ENCODE results near the gene OSBPL7.

Gene OSBPL7

GRCh38 chr17:47816111-47816735 is 5.4 kb downstream of the OSBPL7 start:
- TF ChIP-seq TEAD4 (IDR thresholded peaks at IDR 0.05) = no peak
- TF ChIP-seq RAD21 (IDR thresholded peaks at IDR 0.05; ENCODE audit: low read depth) = no peak
- no peak for TF ChIP-seq MAX (IDR thresholded peaks at IDR 0.05)
- TF ChIP-seq EGR1 (IDR thresholded peaks at IDR 0.05) = no peak
- TF ChIP-seq USF1 (IDR thresholded peaks at IDR 0.05) = no peak

GRCh38 chr17:47815106-47815918 is 6.3 kb downstream of the OSBPL7 start:
- no peak for TF ChIP-seq TEAD4 (IDR thresholded peaks at IDR 0.05)
- no peak for TF ChIP-seq REST (IDR thresholded peaks at IDR 0.05; ENCODE audit: low read depth)
- no peak for TF ChIP-seq CREB1 (IDR thresholded peaks at IDR 0.05; ENCODE audit: low read depth)
- TF ChIP-seq YY1 (IDR thresholded peaks at IDR 0.05; ENCODE audit: low read depth) = no peak
- no peak for TF ChIP-seq NFIC (IDR thresholded peaks at IDR 0.05)
- no peak for TF ChIP-seq FOXM1 (IDR thresholded peaks at IDR 0.05; ENCODE audit: borderline replicate concordance, low read depth)
- TF ChIP-seq CEBPB (IDR thresholded peaks at IDR 0.05) = no peak
- no peak for TF ChIP-seq MAX (IDR thresholded peaks at IDR 0.05)
- TF ChIP-seq EP300 (IDR thresholded peaks at IDR 0.05; ENCODE audit: borderline replicate concordance) = no peak
- TF ChIP-seq ZBTB7A (IDR thresholded peaks at IDR 0.05; ENCODE audit: low read depth) = no peak
- no peak for TF ChIP-seq EGR1 (IDR thresholded peaks at IDR 0.05)
- no peak for TF ChIP-seq TCF12 (IDR thresholded peaks at IDR 0.05; ENCODE audit: low read depth)
- TF ChIP-seq USF1 (IDR thresholded peaks at IDR 0.05) = no peak
- no peak for TF ChIP-seq TAF1 (IDR thresholded peaks at IDR 0.05; ENCODE audit: low read depth)
- TF ChIP-seq RAD21 (IDR thresholded peaks at IDR 0.05; ENCODE audit: low read depth) = no peak

GRCh38 chr17:47813512-47814031 is 8.0 kb downstream of the OSBPL7 start:
- TF ChIP-seq TEAD4 (IDR thresholded peaks at IDR 0.05) = no peak
- TF ChIP-seq TCF12 (IDR thresholded peaks at IDR 0.05; ENCODE audit: low read depth) = no peak
- no peak for TF ChIP-seq FOXM1 (IDR thresholded peaks at IDR 0.05; ENCODE audit: borderline replicate concordance, low read depth)

- no peak for TF ChIP-seq EP300 (IDR thresholded peaks at IDR 0.05; ENCODE audit: borderline replicate concordance)
- no peak for TF ChIP-seq FOXM1 (IDR thresholded peaks at IDR 0.05; ENCODE audit: borderline replicate concordance, low read depth)
- TF ChIP-seq MAX (IDR thresholded peaks at IDR 0.05) = no peak
- TF ChIP-seq YY1 (IDR thresholded peaks at IDR 0.05; ENCODE audit: low read depth) = no peak
- no peak for TF ChIP-seq NFIC (IDR thresholded peaks at IDR 0.05)
- no peak for TF ChIP-seq USF1 (IDR thresholded peaks at IDR 0.05)
- no peak for TF ChIP-seq CEBPB (IDR thresholded peaks at IDR 0.05)
- no peak for TF ChIP-seq CREB1 (IDR thresholded peaks at IDR 0.05; ENCODE audit: low read depth)
- TF ChIP-seq EGR1 (IDR thresholded peaks at IDR 0.05) = no peak
- no peak for TF ChIP-seq TAF1 (IDR thresholded peaks at IDR 0.05; ENCODE audit: low read depth)
- TF ChIP-seq RAD21 (IDR thresholded peaks at IDR 0.05; ENCODE audit: low read depth) = no peak
- TF ChIP-seq REST (IDR thresholded peaks at IDR 0.05; ENCODE audit: low read depth) = no peak
Observed at GRCh38 chr17:47813077-47813476, 8.5 kb downstream of the OSBPL7 start.

Measured in Ishikawa (cell line).